DMS153 treated with DMSO at 0.1 percent for 48 hours (cell line): Measurements from ENCODE around the gene CTNNA3.

Experiments
- DNase-seq: peaks from one replicate; lab custom pipeline; 2025; ENCODE audit not compliant: unreplicated experiment; lab: John Stamatoyannopoulos, UW

The CTNNA3 gene

DNA sequence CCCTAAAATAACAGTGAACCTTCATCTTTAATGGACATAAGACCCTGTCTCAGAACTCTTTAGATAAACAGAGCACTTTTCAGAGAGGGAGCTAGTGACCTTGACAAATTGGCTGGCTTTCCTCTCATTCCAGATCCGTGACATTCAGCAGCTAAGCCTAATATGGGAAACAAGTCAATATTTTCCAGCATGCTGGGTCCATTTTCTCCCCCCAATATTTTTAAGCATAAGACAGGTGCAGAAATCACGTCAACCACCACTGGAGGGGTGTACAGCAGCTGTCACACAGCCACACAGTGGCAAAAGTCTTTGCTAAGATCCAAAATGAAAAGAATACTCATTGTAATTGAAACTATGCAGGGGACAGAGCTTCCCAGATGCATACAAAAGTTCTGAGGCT is 744.1 kb downstream of the CTNNA3 start:
- no peak for DNase-seq

DNA sequence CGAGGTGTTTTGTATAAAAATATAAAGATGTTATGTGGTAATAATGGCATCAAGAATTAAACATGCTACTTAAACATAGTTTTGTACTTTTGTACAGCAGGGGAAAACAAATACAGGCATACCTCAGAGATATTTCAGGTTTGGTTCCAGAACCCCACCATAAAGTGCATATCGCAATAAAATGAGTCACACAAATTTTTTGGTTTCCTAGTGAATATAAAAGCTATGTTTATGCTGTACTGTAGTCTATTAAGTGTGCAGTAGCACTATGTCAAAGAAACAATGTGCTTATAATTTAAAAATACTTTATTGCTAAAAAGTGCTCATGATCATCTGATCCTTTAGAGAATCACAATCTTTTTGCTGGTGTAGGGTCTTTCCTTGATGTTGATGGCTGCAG is 752.4 kb downstream of the CTNNA3 start:
- no peak for DNase-seq

DNA sequence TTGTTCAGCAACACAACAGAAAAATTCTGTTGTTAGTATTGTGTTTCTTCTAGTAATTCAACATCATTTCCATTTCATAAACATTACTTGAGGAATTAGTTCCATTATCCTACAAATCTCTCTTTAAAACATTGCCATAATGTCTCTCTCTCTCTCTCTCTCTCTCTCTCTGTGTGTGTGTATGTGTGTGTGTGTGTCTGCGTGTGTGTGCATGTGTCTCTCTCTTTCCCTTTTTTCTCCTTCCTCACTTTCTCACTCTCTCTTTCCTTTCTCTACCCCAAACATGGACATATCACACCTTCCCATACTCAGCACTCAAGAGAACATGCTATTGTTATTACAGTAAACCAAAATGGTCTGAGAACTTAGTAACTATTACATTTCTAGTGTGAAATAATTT is 753.6 kb downstream of the CTNNA3 start:
- DNase-seq, result no peak

- no peak for DNase-seq
These were observed 754.5 kb downstream of the CTNNA3 start for GRCh38 chr10:66941491-66941890.

GRCh38 chr10:66940965-66941364 is 755.0 kb downstream of the CTNNA3 start:
- DNase-seq, result no peak

DNA sequence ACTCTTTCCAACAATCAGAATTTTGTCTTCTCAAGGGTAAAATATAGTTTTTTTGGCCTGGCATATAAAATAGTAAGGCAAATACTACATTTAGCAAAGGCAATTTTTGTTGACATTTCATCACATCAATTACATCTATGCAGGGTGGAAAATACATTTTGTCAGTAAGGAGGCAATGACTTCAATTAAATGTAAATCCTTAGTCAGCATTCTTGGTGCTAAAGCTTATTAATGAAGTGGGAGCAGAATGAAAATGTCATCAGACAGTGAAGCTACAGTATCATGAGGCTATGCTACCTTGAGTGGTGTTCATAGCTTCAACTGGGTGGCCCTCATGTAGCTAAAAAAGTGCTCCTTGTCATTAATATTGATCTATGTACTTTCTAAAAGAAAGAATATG is 761.3 kb downstream of the CTNNA3 start:
- no peak for DNase-seq

DNA sequence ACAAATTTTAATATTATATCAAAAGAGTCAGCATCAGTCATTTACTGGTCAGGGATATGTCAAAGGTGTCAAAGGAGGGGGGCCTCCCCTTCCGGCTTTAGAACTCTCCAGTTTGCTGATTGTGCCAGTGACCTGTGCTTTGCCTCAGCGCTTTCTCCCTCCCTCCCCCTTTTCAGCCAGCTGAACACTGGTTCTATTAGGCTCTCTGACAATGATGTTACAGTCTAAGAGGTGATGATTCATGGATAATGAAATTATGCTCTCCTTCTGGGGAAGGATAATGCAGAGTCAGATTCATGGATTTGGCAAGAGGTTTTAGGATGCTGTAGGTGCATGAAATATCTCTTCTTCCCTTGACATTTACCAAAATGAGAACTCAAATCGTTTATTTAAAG is 764.0 kb downstream of the CTNNA3 start:
- DNase-seq, result no peak

DNA sequence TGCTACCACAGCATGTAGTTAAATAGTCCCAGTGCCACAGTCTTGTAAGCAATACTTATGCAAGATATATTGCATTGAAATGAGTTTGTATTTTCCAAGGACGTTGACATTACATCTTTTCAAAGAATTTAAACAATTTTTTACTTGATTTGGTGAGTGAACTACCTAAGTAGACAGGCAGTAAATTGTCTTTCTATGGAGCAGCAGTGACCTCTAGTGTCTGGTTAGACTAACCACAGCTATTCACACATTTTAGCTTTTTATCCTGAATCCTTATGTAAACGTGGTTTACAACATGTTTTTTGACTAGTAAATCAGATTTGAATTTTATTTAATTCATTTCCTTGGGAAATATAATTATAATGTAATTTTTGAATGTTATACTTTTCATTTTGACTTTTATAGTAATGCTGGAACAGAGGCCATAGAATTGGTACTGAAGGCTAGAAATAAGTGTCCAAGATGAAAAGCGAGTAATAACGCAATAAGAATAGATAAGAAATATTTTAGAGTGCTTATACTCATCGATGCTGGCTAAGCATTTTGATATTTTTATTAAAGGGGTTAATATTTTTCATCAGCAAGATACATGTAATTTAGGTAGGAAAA is 764.6 kb downstream of the CTNNA3 start:
- no peak for DNase-seq

- no peak for DNase-seq
These were observed 766.6 kb downstream of the CTNNA3 start for GRCh38 chr10:66929375-66929774.

DNA sequence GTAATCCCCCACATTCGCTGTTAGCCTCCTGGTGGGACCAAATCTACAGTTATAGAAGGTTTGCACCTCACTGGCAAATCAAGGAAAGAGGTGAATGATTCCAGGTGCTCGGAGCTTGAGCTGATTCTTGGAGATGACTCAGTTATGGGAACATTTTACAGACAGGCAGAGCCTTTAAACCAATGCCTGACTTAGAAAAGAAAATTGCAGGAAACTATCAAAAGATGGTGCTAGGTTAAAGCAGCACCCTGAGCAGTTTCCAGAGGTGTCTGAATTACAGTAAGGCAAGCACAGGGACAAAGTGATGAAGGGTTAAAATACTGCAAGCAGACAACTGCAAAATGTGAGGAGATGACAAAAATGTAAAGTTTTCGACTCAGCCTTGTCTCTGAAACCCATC is 767.2 kb downstream of the CTNNA3 start:
- no peak for DNase-seq

DNA sequence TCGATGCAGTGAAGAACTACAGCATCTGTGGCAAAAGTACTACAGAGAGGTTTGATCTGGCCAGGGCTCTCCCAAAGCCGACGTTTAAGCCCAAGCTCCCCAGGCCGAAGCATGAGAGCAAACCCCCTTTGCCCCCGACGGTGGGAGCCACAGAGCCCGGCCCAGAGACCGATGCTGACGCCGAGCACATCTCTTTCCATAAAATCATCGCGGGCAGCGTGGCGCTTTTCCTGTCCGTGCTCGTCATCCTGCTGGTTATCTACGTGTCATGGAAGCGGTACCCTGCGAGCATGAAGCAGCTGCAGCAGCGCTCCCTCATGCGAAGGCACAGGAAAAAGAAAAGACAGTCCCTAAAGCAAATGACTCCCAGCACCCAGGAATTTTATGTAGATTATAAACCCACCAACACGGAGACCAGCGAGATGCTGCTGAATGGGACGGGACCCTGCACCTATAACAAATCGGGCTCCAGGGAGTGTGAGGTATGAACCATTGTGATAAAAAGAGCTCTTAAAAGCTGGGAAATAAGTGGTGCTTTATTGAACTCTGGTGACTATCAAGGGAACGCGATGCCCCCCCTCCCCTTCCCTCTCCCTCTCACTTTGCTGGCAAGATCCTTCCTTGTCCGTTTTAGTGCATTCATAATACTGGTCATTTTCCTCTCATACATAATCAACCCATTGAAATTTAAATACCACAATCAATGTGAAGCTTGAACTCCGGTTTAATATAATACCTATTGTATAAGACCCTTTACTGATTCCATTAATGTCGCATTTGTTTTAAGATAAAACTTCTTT is 767.8 kb downstream of the CTNNA3 start:
- no peak for DNase-seq

- no peak for DNase-seq
These were observed 768.6 kb downstream of the CTNNA3 start for GRCh38 chr10:66927251-66927935.

GRCh38 chr10:66926841-66927240 is 769.2 kb downstream of the CTNNA3 start:
- DNase-seq, result no peak

- no peak for DNase-seq
These were observed 769.9 kb downstream of the CTNNA3 start, which contains the start of gene LRRTM3 for GRCh38 chr10:66925896-66926715. TSS of gene LRRTM3 (plus strand) at chr10:66926036.

GRCh38 chr10:66925373-66925772 is 770.6 kb downstream of the CTNNA3 start:
- DNase-seq, result no peak

DNA sequence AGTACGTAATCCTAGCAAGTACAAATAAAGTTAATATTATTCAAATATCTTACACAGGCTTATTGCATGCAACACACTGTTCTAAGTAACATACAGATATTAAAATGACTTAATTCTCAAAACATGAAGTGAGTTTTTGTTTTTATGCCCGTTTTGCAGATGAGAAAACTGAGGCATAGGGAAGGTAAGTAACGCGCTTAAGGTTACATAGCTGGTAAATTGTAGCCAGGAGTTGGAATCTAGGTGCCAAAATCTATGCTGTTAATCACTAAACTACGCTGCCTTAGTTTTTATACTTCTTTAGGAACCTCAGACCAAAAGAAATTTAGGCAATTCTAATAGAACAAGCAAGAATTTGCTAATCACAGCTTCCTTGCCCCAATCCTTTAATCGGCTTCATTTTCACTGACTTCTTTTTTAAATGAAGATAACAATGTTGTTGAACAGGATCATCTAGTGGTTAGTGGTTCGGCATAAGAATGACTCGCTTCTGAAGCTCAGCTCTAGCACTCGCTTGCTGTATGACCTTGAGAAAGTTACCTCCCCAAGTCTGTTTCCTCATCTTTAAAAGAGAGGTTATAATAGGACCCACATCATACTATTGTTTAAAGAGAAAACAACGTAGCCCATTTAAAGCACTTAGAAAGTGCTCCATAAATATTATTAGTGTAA is 771.2 kb downstream of the CTNNA3 start:
- DNase-seq, result no peak

GRCh38 chr10:66919248-66919647 is 776.7 kb downstream of the CTNNA3 start:
- DNase-seq, result no peak

DNA sequence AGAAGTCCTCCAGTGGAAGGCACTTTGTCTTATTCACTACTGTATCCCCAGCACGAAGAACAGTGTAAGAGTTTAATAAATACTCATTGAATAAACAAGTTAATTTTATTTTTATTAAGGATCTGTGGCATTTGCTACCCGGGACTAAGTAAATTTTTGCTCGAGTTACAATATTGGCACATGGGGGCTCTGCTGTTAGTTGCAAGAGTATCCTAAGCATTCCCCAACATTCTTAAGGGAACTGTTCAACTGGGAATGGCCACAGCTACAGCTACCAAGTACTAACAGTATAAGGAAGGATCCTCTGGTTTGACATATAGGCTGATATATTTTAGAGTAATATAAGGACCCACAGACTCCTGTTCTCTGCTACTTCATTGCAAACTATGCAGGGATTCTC is 778.9 kb downstream of the CTNNA3 start:
- no peak for DNase-seq

DNA sequence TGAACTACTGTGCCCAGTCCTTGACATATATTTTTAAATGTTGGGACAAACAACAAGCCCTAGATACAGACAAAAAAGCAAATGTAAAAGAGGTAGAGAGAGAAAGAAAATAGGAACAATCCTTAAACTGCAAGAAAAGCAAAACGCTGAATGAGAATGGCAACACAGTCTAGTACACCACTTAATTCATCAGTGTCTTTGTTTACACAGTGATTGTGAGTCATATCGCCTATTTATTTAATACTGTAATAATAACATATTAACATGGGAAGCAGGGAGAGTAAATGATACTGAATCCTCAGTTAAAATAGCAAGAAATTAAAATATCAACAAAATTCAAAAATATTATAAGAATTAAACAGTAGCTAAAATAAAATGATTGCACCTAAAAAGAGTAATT is 780.0 kb downstream of the CTNNA3 start:
- DNase-seq, result no peak

DNA sequence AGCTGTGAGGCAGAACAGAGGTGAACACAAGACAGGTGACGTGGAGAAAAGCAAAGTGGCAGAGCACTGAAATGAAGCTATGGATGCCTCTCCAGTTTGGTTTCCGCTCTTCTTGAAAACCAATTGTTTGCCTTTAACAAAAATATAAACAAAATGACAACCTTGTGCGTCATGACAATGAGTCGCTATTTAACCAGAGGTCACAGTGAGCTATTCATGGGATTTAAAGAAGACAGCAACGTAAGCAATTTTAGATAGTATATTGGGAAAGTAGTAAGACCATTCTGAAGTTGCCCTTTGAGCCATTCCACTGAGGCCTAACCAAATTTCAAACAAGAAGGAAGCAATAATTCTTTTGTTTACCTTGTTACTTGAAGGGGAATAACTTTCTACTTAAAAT is 785.3 kb downstream of the CTNNA3 start:
- DNase-seq, result no peak

DNA sequence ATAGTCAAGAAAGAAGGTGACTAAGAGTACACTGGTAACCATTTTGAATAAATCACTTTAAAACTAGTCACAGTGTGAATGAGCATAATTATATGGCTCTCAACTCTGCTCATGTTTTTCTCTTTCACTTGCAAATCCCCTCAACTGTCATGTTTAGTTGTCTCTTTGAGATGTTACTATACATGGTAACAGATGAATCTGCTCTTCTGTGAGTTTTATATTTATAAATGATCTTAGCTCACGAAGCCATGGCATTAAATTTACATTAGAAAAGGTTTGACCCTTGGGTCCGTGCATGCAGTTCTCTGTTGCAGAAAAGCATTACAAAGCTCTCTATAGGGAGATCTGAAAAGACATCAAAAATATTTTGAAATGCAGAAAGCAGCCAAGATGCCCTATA is 803.1 kb downstream of the CTNNA3 start:
- no peak for DNase-seq
